ENCODE results near the gene USP19.
A peak's percentile ranks its signal among the peaks of the same experiment; 100 is the strongest.

Gene USP19

GRCh38 chr3:49163609-49164008, 43.0 kb upstream of the USP19 start:
- TF ChIP-seq POLR2A (IDR thresholded peaks at IDR 0.05; ENCODE audit: extremely low read depth, insufficient read length), result no peak
- TF ChIP-seq CTCF (IDR thresholded peaks at IDR 0.05; ENCODE audit: low read depth, low read length), result no peak
- no peak for DNase-seq (ENCODE audit: low read depth)
- no peak overlapping the region for H3K4me3 ChIP-seq (ENCODE audit: low read depth, low read length)

GRCh38 chr3:49162751-49163419, 42.3 kb upstream of the USP19 start:
- DNase-seq (ENCODE audit: low read depth), result no peak
- TF ChIP-seq MAX (IDR thresholded peaks at IDR 0.05; ENCODE audit: low read depth, low read length), result no peak
- no peak for TF ChIP-seq MYC (IDR thresholded peaks at IDR 0.05; ENCODE audit: low read depth, low read length)
- no peak for TF ChIP-seq POLR2A (IDR thresholded peaks at IDR 0.05; ENCODE audit: extremely low read depth, insufficient read length)
- no peak for TF ChIP-seq CTCF (IDR thresholded peaks at IDR 0.05; ENCODE audit: low read depth, low read length)
- no peak overlapping the region for H3K4me3 ChIP-seq (ENCODE audit: low read depth, low read length)

GRCh38 chr3:49161808-49162530, 41.3 kb upstream of the USP19 start:
- peak; percentile 76 for DNase-seq (ENCODE audit: low read depth)
- no peak for TF ChIP-seq MAX (IDR thresholded peaks at IDR 0.05; ENCODE audit: low read depth, low read length)
- TF ChIP-seq MYC (IDR thresholded peaks at IDR 0.05; ENCODE audit: low read depth, low read length), result no peak
- TF ChIP-seq CTCF (IDR thresholded peaks at IDR 0.05; ENCODE audit: low read depth, low read length), result no peak
- no peak for TF ChIP-seq POLR2A (IDR thresholded peaks at IDR 0.05; ENCODE audit: extremely low read depth, insufficient read length)
- H3K4me3 ChIP-seq (ENCODE audit: low read depth, low read length), result no peak overlapping the region

- DNase-seq (ENCODE audit: low read depth), result no peak
- TF ChIP-seq CTCF (IDR thresholded peaks at IDR 0.05; ENCODE audit: low read depth, low read length) (no peak), POLR2A (IDR thresholded peaks at IDR 0.05; ENCODE audit: extremely low read depth, insufficient read length) (no peak), MYC (IDR thresholded peaks at IDR 0.05; ENCODE audit: low read depth, low read length) (no peak), MAX (IDR thresholded peaks at IDR 0.05; ENCODE audit: low read depth, low read length) (no peak)
- H3K4me3 ChIP-seq (ENCODE audit: low read depth, low read length), result no peak overlapping the region
Measured at GRCh38 chr3:49161197-49161596, 40.6 kb upstream of the USP19 start.

GRCh38 chr3:49158792-49159191, 38.2 kb upstream of the USP19 start:
- H3K4me3 ChIP-seq (ENCODE audit: low read depth, low read length), result no peak overlapping the region
- TF ChIP-seq CTCF (IDR thresholded peaks at IDR 0.05; ENCODE audit: low read depth, low read length) (no peak), MYC (IDR thresholded peaks at IDR 0.05; ENCODE audit: low read depth, low read length) (no peak), MAX (IDR thresholded peaks at IDR 0.05; ENCODE audit: low read depth, low read length) (no peak), POLR2A (IDR thresholded peaks at IDR 0.05; ENCODE audit: extremely low read depth, insufficient read length) (no peak)
- DNase-seq (ENCODE audit: low read depth), result no peak
